Lung microvascular endothelial cell (primary cell): ENCODE data around the gene HEXB. TPM values are rescaled to one million over a fixed set of nuclear protein-coding genes. Genes with fewer than 3 reads are reported as not detected.
"Not testable (repeated sequence)": the region's sequence is repeated elsewhere in the genome, so short reads cannot be mapped to it uniquely, and the experiment has no call there.

Experiments
- DNase-seq, 2 donors: peaks; one replicate each; pipeline versions ENCODE4 v3.0.0 to v3.0.0-alpha.2; 2010; ENCODE audit warnings: low read depth in 2 of 2
- total RNA-seq: library from RNA; depleted of rRNA; stranded (reverse); fragments of >200 nt; gene quantifications from 2 replicates; pipeline ENCODE4 v1.2.1, GENCODE V29; 2014

The HEXB gene
- total RNA-seq, 1 donor from 2014 or later: 112 TPM

DNA sequence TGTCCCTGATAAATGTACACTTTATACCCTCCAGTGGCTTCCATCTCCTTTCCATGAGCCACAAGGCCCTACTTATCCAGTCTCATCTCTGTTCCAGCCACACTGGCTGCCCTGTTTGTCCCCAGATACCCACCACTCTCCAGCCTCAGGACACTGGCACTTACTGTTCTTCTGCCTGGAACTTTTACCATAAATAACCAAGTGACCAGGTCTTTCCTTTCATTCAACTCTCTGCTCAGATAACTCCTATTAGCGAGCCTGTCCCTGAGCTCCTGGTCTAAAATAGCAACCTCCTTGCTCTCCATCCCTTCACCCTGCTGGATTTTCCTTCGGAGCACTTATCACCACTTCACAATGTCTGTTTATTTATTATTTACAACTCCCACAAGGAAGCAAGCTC lies 27.9 kb upstream of the HEXB start:
- no peak for DNase-seq

DNA sequence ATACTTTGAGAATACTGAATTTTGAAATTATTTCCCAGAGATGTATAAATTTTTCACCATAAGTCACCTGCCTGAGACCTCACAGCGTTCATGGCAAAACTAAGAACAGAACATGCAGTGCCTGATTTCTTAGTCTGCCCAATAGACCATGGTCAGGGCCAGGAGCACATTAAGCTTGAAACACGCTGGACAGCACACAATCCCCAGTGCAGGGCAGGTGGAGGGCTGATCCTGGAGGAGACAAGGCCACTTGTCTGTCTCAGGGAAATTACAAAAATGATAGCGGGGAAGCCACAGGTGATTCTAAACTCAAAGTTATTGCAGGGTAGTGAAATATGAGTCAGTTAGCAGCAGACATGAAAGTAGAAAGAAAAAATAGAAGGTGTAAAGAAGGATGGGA lies 25.9 kb upstream of the HEXB start:
- DNase-seq: no peak

DNA sequence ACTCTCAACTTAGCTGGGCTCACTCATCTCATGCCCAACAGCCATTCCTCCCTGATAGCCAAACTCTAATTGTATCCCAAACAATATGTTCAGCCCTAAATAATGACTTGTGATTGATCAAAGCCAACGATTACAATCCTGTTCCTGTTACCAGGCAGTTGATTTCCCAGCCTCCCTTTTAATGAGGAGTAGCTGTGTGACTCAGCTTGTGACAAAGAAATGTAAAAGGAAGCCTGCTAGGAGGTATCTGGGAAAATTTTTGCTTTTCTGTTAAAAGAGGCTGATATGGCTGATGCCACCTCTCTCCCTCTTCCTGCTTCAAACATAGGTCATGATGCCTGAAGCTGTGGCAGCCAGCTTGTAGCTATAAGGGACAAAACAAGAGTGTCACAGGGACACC lies 24.9 kb upstream of the HEXB start:
- DNase-seq: no peak

DNA sequence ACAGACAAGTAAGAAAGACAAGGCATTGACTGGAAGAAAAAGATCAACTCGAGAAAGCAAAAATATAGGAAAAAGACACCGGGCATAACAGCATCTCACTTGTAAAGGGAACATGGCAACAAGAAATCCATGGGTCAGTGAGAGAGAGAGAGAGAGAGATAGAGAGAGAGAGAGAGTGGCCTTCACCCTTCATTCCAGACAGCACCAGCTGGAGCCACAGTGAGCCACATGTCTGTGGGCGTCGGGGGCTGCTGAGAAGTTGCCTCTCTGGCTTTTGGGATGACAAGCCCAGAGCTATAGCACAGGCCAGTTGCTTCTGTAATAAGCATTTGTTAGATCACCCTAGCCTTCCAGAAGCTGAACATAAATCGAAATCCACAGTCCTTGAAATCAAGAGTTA lies 24.2 kb upstream of the HEXB start:
- no peak for DNase-seq

DNA sequence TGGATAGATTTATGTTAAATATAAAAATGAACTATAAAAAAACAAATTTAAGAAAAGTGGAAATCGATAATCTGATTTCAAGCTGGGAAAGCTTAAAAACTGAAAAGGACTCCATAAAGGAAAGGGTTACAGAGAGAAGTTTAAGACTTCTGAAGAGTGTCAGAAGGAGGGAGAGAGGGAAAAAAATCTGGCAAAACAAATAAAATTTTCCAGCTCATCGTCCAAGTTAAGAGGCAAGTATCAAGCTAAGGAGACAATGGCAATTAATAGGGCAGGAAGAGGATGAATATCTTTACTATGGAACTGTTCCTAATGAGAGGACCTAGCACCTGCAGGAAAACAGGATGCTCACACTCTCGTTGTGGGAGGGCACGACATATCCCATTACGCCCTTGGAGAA lies 20.5 kb upstream of the HEXB start:
- no peak for DNase-seq

DNA sequence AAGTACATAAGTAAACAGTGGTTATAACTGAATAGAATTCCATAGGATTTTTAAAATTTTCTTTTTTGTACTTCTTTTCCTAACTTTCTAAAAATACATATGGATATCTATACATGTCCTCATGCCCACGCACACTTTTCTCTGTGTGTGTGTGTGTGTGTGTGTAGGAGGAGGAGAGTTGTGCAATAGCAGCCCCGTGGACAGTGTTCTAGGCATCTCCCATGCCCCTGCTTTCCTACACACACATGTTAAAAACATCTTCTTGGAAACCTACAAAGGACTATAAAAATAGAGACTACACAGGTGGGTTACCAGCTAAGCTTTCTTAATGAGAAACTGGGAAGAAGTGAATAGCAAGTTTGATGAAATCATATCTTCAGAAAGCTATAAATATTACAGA lies 19.8 kb upstream of the HEXB start:
- no peak for DNase-seq

DNA sequence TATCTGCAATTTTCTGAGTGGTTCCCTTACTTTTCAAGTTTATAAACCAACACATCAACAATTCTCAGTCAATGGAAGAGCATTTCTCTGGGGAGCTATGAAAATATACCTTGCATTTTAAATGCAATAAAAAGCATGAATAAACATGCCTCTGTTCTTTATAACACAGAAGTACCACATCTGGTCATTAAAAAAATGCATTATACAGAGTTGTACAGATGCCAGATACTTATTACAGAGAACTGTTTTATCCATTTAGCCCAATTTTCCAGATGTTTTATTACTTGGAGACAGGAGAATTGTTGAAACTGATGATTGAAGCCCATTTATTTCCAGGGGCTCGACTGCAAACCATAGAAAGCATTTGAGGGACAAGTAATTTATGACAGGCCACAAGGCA lies 19.2 kb upstream of the HEXB start:
- no peak for DNase-seq

DNA sequence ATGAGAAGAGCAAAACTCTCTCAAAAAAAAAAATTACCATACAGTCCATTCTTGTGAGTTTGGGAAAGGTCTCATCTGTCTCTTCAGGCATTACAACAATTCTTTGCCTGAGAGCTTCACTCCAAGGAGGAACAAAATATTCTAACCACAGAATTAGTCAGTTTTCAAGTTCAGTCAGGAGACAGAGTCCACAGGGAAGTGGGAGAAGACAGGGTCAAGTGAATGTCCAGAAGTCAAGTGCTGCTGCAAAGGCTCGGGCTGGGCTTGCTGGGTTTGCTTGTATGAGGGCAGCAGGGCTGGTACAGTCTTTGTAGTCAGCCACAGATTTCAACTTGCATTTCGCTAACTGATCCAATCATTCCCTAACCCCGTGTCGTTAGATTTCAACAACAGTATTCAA lies 17.6 kb upstream of the HEXB start:
- no peak for DNase-seq

DNA sequence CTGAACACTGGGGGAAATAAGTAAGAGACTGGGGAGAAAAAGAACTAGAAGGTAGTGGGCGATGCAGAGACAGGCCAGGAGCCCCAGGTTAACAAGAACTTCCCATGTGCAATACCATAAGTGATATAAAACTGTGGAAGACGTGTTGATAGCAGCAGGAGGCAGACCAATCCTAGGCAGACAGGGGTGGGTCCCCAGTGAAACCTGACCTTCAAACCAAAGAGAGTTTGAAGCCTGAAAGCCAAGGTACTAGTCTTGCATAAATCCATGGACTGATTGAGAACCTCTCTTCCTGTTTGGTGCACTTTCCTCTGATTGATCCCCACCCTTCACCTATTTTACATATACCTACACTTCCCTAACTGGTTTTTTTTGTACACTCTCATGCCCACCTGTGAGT lies 15.2 kb upstream of the HEXB start:
- no peak for DNase-seq

DNA sequence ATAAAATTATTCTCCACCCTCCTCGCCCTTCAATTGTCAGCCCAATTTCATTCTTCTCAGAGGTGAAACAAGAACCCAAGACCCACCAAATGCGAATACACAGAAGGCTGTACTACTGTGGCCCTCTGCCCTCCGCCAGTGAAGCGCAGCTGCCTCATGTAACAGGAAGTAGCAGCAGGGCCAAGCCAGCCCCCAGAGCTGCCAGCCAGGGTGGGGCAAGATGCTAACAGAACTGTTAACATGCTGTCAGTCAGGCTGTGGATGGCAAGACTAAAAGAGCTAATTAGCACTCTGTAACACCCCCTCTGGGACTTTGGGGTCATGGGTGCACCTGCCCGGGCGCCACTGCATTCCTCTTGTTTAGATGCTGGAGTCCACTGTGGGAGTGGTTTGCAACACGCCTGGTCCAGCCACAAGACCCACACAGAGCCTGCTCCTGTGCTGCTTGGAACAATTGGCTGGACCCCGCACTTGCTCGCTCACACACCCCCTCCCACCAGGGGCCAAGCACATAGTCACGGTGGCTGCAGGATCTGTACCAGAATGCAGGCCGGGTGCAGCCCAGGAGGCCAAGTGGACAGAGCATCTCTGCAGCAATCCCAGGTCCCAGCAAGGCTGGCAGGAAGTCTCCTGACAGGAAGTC lies 14.5 kb upstream of the HEXB start:
- no peak for DNase-seq

DNA sequence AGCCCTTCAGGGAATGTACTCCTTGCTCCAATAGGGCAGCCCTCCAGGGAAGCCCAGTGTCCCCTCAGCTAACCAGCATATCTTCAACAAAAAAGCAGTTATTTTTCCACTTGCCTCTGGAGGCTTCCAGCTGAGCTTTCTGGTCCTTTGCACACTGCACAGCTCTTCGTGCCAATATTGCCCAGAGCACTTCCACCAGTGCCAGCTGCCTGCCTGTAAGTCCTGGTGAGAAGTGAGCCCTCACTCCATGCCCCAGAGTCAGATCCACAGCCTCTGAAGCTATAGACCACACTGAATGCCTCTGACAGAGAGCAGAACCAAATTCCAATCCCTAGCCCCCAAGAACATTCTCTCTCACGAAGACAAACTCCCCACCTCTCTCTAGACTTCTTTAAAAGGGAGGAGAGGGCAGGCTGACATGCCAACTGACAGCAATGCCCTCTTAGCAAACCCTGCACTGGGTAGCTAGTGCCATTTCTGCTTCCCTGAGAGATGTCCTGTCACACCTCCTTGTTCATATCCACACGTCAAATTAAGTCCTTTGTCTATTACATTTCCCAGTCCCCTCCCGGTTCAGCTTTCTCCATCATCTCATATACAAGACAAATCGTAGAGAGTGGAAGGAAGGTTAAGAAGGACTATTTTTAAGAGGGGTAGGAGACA lies 12.7 kb upstream of the HEXB start:
- DNase-seq: no peak

DNA sequence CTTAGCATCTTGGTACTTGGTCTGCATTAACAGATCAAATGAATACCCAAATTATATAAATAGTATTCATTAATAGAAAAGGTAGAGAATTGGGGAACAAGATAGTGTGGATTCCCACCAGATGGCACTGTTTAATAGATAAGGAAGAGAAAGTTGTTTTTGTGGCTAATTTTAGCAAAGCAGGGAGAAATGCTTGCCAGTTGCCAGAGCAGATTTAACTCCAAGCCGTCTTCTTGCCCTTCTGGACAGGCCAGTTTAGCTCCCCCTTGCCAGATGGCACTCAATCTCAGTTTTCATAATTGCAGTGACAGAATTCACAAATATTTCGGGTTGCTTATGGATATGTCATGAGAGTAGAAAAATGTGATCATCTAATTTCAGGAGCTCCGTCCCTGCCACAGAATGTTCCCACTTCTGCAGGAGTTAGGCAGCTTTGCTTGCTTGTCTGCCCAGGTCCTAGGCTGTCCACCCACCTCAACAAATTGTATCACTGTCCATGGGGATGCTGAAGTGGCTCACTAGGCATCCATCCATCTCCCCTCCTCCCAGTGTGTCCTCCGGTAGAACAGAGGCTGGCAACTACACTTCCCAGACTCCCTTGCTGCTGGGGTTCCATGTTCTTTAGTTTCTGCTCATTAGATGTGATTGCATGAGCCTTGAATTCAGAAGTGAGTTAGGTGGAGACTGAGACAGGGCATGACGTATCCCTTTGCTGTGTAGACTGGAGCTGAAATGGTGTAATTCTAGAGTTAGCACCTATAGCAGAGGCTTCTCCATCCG lies 11.8 kb upstream of the HEXB start:
- DNase-seq: peak; percentile 60 to 74

DNA sequence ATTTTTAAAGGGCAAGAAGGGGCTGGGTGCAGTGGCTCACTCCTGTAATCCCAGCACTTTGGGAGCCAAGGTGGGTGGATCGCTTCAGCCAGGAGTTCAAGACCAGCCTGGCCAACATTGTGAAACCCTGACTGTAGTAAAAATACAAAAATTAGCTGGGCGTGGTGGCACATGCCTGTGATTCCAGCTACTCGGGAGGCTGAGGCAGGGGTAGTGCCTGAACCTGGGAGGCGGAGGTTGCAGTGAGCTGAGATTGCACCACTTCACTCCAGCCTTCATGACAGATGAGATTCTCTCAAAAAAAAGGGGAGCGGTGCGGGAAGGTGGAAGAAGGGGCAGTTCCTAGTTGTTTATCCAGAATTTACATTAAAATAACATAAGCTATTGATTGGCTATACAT lies 8.6 kb upstream of the HEXB start:
- not testable (repeated sequence) for DNase-seq

DNA sequence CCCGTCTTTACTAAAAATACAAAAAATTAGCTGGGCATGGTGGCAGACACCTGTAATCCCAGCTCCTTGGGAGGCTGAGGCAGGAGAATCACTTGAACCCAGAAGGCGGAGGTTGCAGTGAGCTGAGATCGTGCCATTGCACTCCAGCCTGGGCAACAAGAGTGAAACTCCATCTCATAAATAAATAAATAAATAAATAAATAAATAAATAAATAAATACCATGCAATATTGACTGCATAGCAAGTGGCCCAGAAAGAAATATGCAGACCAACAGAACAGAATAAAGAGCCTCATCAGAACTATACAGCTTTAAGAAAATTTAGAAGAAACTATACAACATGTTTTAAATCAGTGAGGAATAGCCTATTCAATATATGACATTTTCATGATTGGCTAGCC lies 6.9 kb upstream of the HEXB start:
- DNase-seq: not testable (repeated sequence)

DNA sequence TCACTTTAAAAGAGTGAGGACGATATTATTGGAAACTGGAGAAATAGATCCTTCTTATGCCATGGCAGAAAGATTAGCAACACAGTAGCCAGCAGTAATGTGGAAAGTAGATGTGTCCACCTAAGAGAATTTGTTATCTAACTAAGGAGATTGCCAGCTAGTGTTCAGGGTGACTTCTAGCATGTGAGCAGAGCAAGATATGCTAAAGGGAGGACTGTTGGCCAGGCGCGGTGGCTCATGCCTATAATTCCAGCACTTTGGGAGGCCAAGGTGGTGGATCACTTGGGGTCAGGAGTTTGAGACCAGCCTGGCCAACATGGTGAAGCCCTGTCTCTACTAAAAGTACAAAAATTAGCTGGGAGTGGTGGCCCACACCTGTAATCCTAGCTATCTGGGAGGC lies 5.7 kb upstream of the HEXB start:
- DNase-seq: not testable (repeated sequence)

DNA sequence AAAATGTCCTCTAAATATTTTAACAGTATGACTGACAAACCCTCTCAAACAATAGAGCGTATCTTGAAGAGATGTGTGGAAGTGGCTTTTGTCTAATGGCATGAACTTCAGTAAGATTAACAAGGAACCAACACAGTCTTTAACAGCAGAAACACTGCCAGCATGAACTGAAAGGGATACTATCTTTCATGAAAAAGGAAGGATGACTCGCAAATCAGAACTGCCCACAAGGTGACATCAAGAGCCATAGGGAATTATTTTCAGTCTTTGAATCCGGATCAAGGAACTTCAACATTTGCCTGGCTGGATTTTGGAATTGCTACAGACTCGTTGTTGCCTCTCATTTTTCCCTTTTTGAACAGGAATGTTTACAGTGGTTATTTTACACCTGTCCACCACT lies 5.1 kb upstream of the HEXB start:
- DNase-seq: no peak

DNA sequence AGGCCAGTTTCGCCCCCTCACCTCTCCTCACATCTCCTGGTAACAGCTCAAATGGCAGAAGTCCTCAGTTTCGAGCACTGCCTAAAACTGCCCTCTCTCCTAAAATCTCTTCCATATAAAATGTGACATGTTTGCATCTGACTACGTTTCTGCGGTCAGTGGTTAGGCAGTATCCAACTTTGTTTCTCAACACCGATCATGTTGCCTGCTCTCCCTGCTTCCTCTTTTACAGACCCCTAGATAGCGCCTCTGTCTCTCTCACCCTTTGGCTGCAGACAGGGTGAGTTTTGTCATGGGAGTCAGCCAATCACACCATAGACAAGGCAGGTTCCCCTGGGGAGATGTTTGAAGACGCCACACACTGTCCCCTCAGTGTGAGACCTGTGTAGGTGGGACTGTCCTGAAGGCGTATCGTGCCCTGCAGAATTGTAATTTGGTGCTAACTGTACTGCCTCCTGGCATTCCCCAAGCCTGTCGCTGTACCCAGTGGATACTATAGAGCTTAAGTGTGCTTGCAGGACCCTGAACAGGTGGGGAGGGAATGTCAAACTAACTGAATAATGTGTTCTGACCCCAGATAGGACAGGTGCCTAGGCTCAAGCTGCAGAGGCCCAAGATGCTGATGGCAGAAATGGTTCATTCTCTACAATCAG lies 1.1 kb downstream of the HEXB start:
- peak; percentile 7 to 32 for DNase-seq

DNA sequence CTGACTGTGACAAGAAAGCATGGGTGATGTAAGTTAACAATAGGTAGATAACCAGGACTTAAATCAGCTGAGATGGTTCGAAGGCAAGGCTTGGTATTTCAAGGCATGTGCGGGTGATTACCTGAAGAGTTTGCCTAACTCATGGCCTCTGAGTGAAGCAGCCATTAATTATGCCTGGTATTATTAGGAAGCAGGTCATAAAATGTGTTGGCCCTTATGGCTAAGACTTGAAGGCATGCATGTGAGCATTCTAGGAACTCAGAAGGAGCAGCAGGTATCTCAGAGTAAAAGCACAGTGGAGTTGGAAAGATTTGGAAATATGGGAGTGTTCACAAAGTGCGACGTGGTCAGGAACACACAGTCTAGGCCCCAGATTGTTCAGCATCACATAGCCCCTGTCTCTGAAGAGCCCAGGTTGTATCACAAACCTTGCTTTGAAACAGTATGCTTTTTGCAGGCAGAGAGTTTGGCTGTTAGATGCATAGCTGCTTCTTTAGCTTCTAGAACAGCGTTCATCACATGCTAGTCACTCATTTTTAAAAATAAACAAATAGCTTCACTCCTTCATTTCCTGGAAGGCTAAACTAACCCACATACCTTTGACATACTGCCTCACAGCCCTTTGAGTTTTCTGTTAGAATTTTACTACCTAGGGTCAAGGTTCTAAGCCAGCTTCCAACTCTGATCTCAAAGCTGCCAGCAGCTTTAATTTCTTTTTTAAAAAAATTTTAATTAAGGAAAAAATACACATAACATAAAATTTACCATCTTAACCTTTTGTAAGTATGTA lies 2.1 kb downstream of the HEXB start:
- peak in 1 of 2 donors; percentile 19 for DNase-seq

DNA sequence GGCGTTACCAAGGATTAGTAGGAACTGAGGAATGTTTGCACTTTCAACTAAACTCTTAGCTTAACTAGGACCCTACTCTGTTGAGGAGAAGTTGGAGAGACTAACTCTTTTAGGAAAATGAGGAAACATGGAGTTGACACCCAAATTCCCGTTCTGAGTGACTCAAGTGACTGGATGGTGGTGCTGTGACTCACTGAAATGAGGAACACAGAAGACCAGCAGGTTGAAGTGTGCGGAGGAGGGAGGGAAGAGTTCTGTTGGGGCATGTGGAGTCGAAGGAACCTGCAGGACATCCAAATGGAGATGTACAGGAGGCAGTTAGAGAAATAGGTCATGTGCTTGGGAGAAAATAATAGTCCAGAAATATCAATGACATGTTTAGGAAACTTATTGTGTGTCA lies 8.2 kb downstream of the HEXB start:
- DNase-seq: no peak

DNA sequence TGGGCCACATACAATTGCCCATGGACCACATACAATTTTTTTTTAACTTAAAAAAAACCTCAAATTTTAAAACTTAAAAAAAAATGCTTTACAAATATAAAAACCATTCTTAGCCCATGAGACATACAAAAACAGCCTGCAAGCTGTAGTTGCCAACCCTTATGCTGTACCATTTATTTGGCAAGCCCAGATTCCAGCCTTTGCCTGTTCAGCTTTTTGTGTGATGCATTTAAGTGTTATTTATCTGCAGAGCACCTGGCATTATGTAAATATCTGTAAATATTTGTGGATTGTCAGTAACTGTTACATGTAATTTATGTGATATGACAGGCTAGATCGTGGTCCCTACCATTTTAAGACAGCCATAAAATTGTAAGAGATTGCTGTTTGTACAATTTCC lies 32.6 kb downstream of the HEXB start:
- no peak for DNase-seq

DNA sequence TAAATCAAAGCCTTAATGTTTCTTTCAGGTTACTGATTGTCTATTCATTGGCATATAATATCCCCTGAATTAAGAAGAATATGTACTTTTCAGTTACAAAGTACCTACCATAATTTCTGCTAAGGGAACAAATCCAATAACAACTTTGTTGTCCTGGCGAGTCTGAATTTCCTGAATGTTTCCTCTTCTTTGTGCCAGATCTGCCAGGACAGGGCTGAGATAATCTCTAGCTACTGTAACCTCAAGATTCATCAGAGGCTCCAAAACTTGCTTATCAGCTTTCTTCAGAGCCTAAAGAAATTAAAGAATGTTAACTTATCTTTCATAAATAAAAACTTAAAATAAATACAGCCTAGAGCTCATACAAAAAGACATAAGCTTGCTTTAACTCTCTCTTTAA lies 37.2 kb downstream of the HEXB start:
- DNase-seq: peak; percentile 30 to 33

DNA sequence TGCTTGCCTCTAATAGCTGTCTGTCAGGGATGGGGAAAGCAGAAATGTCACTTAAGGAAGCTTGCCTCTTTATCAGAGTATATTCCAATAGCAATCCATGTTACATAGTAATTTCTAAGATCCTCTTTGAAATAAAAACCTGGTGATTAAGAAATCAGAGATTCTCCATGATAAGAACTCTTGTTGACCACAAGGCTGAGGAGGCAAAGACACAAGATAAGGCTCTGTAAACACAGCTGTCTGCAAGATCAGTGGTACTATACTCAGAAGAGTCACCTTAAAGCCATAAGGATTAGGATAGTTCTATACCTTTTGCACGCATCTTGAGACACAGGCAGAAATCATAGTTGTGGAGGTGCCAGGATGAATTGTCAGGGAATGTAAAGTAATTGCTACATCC lies 40.3 kb downstream of the HEXB start:
- no peak for DNase-seq
